HepG2 (cell line): ENCODE measurements around the gene ITLN2. TPM values are rescaled to one million over a fixed set of nuclear protein-coding genes. Genes with fewer than 3 reads are reported as not detected.

ENCODE experiments used
- ATAC-seq: fragments of 200-7000 bp; cut with Tn5 transposase; 3 replicates; pipeline ENCODE4 v1.9.1; 2020; ENCODE audit warnings: mild to moderate bottlenecking, moderate library complexity
- BruUV-seq: library from RNA; stranded (reverse); fragments of 400-500 nt; replicated peaks from 2 replicates; lab custom pipeline; 2021; lab: Mats Ljungman, UMichigan
- CTCF ChIA-PET: fragments of 300-600 bp; formaldehyde crosslinking; extraction: SDS; loops from one replicate; lab custom pipeline; 2021; ENCODE audit warnings: low total read pairs, inconsistent platforms, low intra/inter-chr PET ratio; lab: Yijun Ruan, JAX
- POLR2A ChIA-PET: fragments of 350-600 bp; sonication (Branson Sonifier 250); formaldehyde crosslinking; loops from one replicate; lab custom pipeline; 2020; ENCODE audit warnings: antibody characterized with exemption, inconsistent platforms; lab: Yijun Ruan, JAX
- DNase-seq: peaks from one replicate; pipeline ENCODE4 v3.0.0-alpha.2; 2015; ENCODE audit warnings: low spot score
- FAIRE-seq: peaks from 3 replicates; lab custom pipeline; 2011; peaks lifted over from hg19 to GRCh38; lab: Jason Lieb, UNC
- H2AFZ ChIP-seq: one replicate; pipeline ENCODE4 v1.6.1; 2011; ENCODE audit warnings: low read length, inconsistent platforms
- H3K27ac ChIP-seq: fragments of 300-600 bp; 3 replicates; pipeline ENCODE4 v1.8.0; 2011; ENCODE audit warnings: mixed run types, mild to moderate bottlenecking, mixed read lengths, low read length, inconsistent platforms; ENCODE audit not compliant: insufficient read depth; ENCODE audit errors: extremely low read length
- H3K27me3 ChIP-seq, 2 experiments: fragments of 200-600 bp in 1 of 2; 2 replicates in 1 of 2; 3 replicates in 1 of 2; pipeline versions ENCODE4 v1.6.0 to v1.8.0; 2011; ENCODE audit warnings: low read length in 2 of 2, mild to moderate bottlenecking in 2 of 2, moderate library complexity in 2 of 2, inconsistent platforms in 1 of 2; ENCODE audit not compliant: insufficient read depth in 2 of 2, control insufficient read depth in 1 of 2
- H3K36me3 ChIP-seq, 2 experiments: fragments of 200-600 bp in 1 of 2; replicated peaks in 1 of 2; 2 replicates in 1 of 2; 3 replicates in 1 of 2; pipeline versions ENCODE4 v1.5.1 to v1.8.0; 2011; ENCODE audit warnings: low read length in 2 of 2, inconsistent platforms in 1 of 2; ENCODE audit not compliant: insufficient read depth in 2 of 2, control insufficient read depth in 1 of 2
- H3K4me1 ChIP-seq: 2 replicates; pipeline ENCODE4 v1.5.1; 2012; ENCODE audit warnings: low read length, inconsistent platforms; ENCODE audit not compliant: insufficient read depth
- H3K4me2 ChIP-seq: 2 replicates; pipeline ENCODE4 v1.6.0; 2011; ENCODE audit warnings: low read depth, low read length, inconsistent platforms
- H3K4me3 ChIP-seq, 3 experiments: fragments of 200-600 bp in 1 of 3; sonication (generic), shearing (Covaris generic) in 1 of 3; replicated peaks in 1 of 3; 2 replicates each; pipeline ENCODE4 v1.5.1; 2011 to 2016; ENCODE audit warnings: low read length in 3 of 3, inconsistent platforms in 2 of 3, low read depth in 2 of 3, mild to moderate bottlenecking in 2 of 3, control low read depth in 1 of 3, mixed read lengths in 1 of 3; ENCODE audit not compliant: insufficient read depth in 1 of 3
- H3K79me2 ChIP-seq: one replicate; pipeline ENCODE4 v1.6.1; 2011; ENCODE audit warnings: low read length, inconsistent platforms; ENCODE audit not compliant: insufficient read depth
- H3K9ac ChIP-seq: 2 replicates; pipeline ENCODE4 v1.6.0; 2011; ENCODE audit warnings: mild to moderate bottlenecking, low read depth, low read length, inconsistent platforms; ENCODE audit not compliant: insufficient read depth
- H3K9me3 ChIP-seq: 2 replicates; pipeline ENCODE4 v1.5.1; 2012; ENCODE audit warnings: mild to moderate bottlenecking, low read length
- H4K20me1 ChIP-seq: 2 replicates; pipeline ENCODE4 v1.6.0; 2011; ENCODE audit warnings: inconsistent platforms, mild to moderate bottlenecking, low read length, moderate library complexity; ENCODE audit not compliant: insufficient read depth
- CREM ChIP-seq, 2 experiments: sonication (generic) in 1 of 2; formaldehyde crosslinking in 1 of 2; IDR thresholded peaks; 2 replicates each; pipeline versions ENCODE4 v1.4.0 to v1.6.1; 2016 to 2020; ENCODE audit warnings: antibody characterized with exemption in 1 of 2, mild to moderate bottlenecking in 1 of 2, missing genetic modification reagents in 1 of 2
- ELF3 ChIP-seq: IDR thresholded peaks from 2 replicates; pipeline ENCODE4 v1.6.1; 2016; ENCODE audit warnings: missing genetic modification reagents, missing compliant biosample characterization
- FOXJ3 ChIP-seq: sonication (generic); formaldehyde crosslinking; IDR thresholded peaks from 2 replicates; pipeline ENCODE4 v1.4.0; 2020; ENCODE audit warnings: missing genetic modification reagents, mild to moderate bottlenecking, borderline replicate concordance
- HES4 ChIP-seq: sonication (generic); formaldehyde crosslinking; IDR thresholded peaks from 2 replicates; pipeline ENCODE4 v1.9.0; 2021; ENCODE audit warnings: mild to moderate bottlenecking, missing genetic modification reagents, borderline replicate concordance
- HOXA5 ChIP-seq: sonication (generic); formaldehyde crosslinking; IDR thresholded peaks from 2 replicates; pipeline ENCODE4 v1.4.0; 2020; ENCODE audit warnings: missing genetic modification reagents
- KDM2A ChIP-seq: sonication (generic); formaldehyde crosslinking; IDR thresholded peaks from 2 replicates; pipeline ENCODE4 v1.4.0; 2020; ENCODE audit warnings: low read depth, missing genetic modification reagents, borderline replicate concordance
- LBX2 ChIP-seq: sonication (generic); formaldehyde crosslinking; IDR thresholded peaks from 2 replicates; pipeline ENCODE4 v1.5.0; 2020; ENCODE audit warnings: missing genetic modification reagents, mild to moderate bottlenecking, borderline replicate concordance
- RBM39 ChIP-seq: fragments of 200-400 bp; formaldehyde crosslinking; IDR thresholded peaks from one replicate; pipeline ENCODE4 v1.6.1; 2018; ENCODE audit warnings: antibody characterized with exemption, mild to moderate bottlenecking, low read depth, low read length; ENCODE audit not compliant: poor library complexity, severe bottlenecking
- TEAD2 ChIP-seq: sonication (generic); formaldehyde crosslinking; IDR thresholded peaks from 2 replicates; pipeline ENCODE4 v1.9.0; 2021; ENCODE audit warnings: missing genetic modification reagents
- TOE1 ChIP-seq: sonication (generic); formaldehyde crosslinking; IDR thresholded peaks from 2 replicates; pipeline ENCODE4 v1.4.0; 2020; ENCODE audit warnings: mild to moderate bottlenecking, missing genetic modification reagents
- U2AF1 ChIP-seq: fragments of 200-400 bp; formaldehyde crosslinking; optimal IDR thresholded peaks from 2 replicates; pipeline ENCODE3; 2017; ENCODE audit warnings: mild to moderate bottlenecking, low read depth, low read length
- ZC3H4 ChIP-seq: sonication (generic); formaldehyde crosslinking; IDR thresholded peaks from 2 replicates; pipeline ENCODE4 v1.4.0; 2020; ENCODE audit warnings: missing genetic modification reagents, borderline replicate concordance
- ZHX1 ChIP-seq: sonication (generic); formaldehyde crosslinking; IDR thresholded peaks from 2 replicates; pipeline ENCODE4 v1.8.1; 2022; ENCODE audit warnings: low read depth, mild to moderate bottlenecking, missing genetic modification reagents
- ZNF256 ChIP-seq: sonication (generic); formaldehyde crosslinking; conservative IDR thresholded peaks from 2 replicates; pipeline ENCODE4 v1.4.0; 2020; ENCODE audit warnings: missing genetic modification reagents
- ZNF280D ChIP-seq: sonication (generic); formaldehyde crosslinking; IDR thresholded peaks from 2 replicates; pipeline ENCODE4 v1.5.1; 2020; ENCODE audit warnings: mild to moderate bottlenecking, missing genetic modification reagents
- ZNF367 ChIP-seq: sonication (generic); formaldehyde crosslinking; IDR thresholded peaks from 2 replicates; pipeline ENCODE4 v1.4.0; 2020; ENCODE audit warnings: missing genetic modification reagents, borderline replicate concordance
- ZNF569 ChIP-seq: sonication (generic); formaldehyde crosslinking; IDR thresholded peaks from 2 replicates; pipeline ENCODE4 v1.5.0; 2020; ENCODE audit warnings: mild to moderate bottlenecking, missing genetic modification reagents, moderate library complexity, borderline replicate concordance
- WGBS: methylation state at CpG from one replicate; pipeline ENCODE4 v1.1.6; 2017; ENCODE audit warnings: low lambda C conversion rate; 5-methylcytosine and 5-hydroxymethylcytosine counted together
- in situ Hi-C: cut with HindIII; loops from 2 replicates; pipeline ENCODE4 v1.10.0; 2017; ENCODE audit warnings: low pct_unique_long_range_greater_than_20kb; ENCODE audit not compliant: extremely low pct_ligation_motif_present
- intact Hi-C: fragments of 100-400 bp; cut with micrococcal nuclease; formaldehyde crosslinking; loops from one replicate; pipeline ENCODE4 v1.10.0; 2022; ENCODE audit not compliant: unreplicated experiment
- polyA plus RNA-seq, 8 experiments: library from polyadenylated mRNA; depleted of rRNA in 3 of 8; stranded (reverse) in 7 of 8; unstranded in 1 of 8; fragments of >200 nt; fragmentation: Illumina TruSeq in 4 of 8; extraction: Trizol in 4 of 8; gene quantifications; 2 replicates each; pipeline versions ENCODE4 v1.2.1 to v1.2.3, GENCODE V29; 2011 to 2016; ENCODE audit warnings: low read depth in 4 of 8, missing spikeins in 1 of 8, mixed read lengths in 1 of 8; ENCODE audit not compliant: insufficient read depth in 1 of 8
- total RNA-seq, 5 experiments: library from RNA; depleted of rRNA; stranded (reverse); fragments of >200 nt; fragmentation: Illumina TruSeq; extraction: Trizol; gene quantifications; 2 replicates each; pipeline ENCODE4 v1.2.3, GENCODE V29; 2016; ENCODE audit warnings: low read depth in 1 of 5

ITLN2 gene
- total and polyA plus RNA-seq, 2 of the 13 experiments (the other 11 are each of a cell fraction or from before 2014, with no cell fraction given): not detected

GRCh38 chr1:160950657-160951056 lies 4.0 kb downstream of the ITLN2 start:
- ATAC-seq (no peak), DNase-seq (no peak), FAIRE-seq (no peak)
- Histone ChIP-seq H4K20me1 (no peaks in the 10 kb centered on the region), H3K4me3 (no peak overlapping the region), H3K27ac (no peak overlapping the region), H3K36me3 (no peaks in the 10 kb centered on the region), H3K27me3 (peaks cover 1 to 4% of the 10 kb centered on the region in 2 experiments; a peak in 1 of 5 replicates), H3K4me1 (peaks cover 28% of the 10 kb centered on the region), H3K9ac (no peak overlapping the region), H2AFZ (no peak overlapping the region), H3K4me2 (no peak overlapping the region), H3K79me2 (no peaks in the 10 kb centered on the region), H3K9me3 (no peaks in the 10 kb centered on the region)
- 46% methylated on average over 2 of the region's 3 CpGs for WGBS
- BruUV-seq: no TSS peak
- ChIA-PET CTCF (interaction anchor here (2.2 to 2.6 kb wide), 2 partner anchors 116 to 224 kb away, joined by 7 to 18 read pairs; no protein-coding TSS in a partner anchor), POLR2A (interaction anchor here (0.6 kb wide), 1 partner anchor 39 kb away, joined by 3 read pairs; no protein-coding TSS in a partner anchor)
- intact Hi-C loops (loop anchor here (1.0 to 2.0 kb wide), 3 partner anchors 115 to 224 kb away; no protein-coding TSS in a partner anchor), in situ Hi-C loops (loop anchor here (5.0 to 10.0 kb wide), 2 partner anchors 113 to 226 kb away; no protein-coding TSS in a partner anchor)
- TF ChIP-seq FOXJ3 (CRISPR knock-in tag) (no peak), TEAD2 (no peak), CREM (IDR thresholded peaks at IDR 0.05) (no peak), CREM (CRISPR knock-in tag; IDR thresholded peaks at IDR 0.05) (no peak), LBX2 (no peak), HOXA5 (CRISPR knock-in tag) (no peak), ZNF367 (CRISPR knock-in tag) (no peak), RBM39 (no peak), ZHX1 (CRISPR knock-in tag) (no peak), ZNF280D (CRISPR knock-in tag) (no peak), ELF3 (CRISPR knock-in tag) (no peak), TOE1 (CRISPR knock-in tag) (no peak), ZNF569 (CRISPR knock-in tag) (no peak), U2AF1 (no peak), ZNF256 (CRISPR knock-in tag) (no peak), KDM2A (CRISPR knock-in tag) (no peak), ZC3H4 (CRISPR knock-in tag) (no peak), HES4 (CRISPR knock-in tag) (no peak)
